HG02943 (cell line): ENCODE measurements around the gene R3HDM1.
"Not testable (repeated sequence)": the region's sequence is repeated elsewhere in the genome, so short reads cannot be mapped to it uniquely, and the experiment has no call there.

Experiments
- ATAC-seq: cut with Tn5 transposase; IDR thresholded peaks from one replicate; pipeline ENCODE4 v1.9.1; 2021; ENCODE audit warnings: mild to moderate bottlenecking, low read depth, moderate library complexity; ENCODE audit not compliant: unreplicated experiment

R3HDM1 gene

GRCh38 chr2:135637456-135638087 lies 106.3 kb downstream of the R3HDM1 start:
- no peak for ATAC-seq

GRCh38 chr2:135638825-135639224 lies 107.5 kb downstream of the R3HDM1 start:
- ATAC-seq = no peak

- ATAC-seq = no peak
Measured at GRCh38 chr2:135641156-135642068, 110.1 kb downstream of the R3HDM1 start.

GRCh38 chr2:135647836-135648579 lies 116.7 kb downstream of the R3HDM1 start:
- ATAC-seq = no peak

GRCh38 chr2:135650721-135651120 lies 119.4 kb downstream of the R3HDM1 start:
- no peak for ATAC-seq

- ATAC-seq = no peak
Measured at GRCh38 chr2:135651717-135652116, 120.4 kb downstream of the R3HDM1 start.

GRCh38 chr2:135654239-135654638 lies 123.0 kb downstream of the R3HDM1 start:
- ATAC-seq = not testable (repeated sequence)

GRCh38 chr2:135657806-135658582 lies 126.7 kb downstream of the R3HDM1 start:
- no peak for ATAC-seq

GRCh38 chr2:135662088-135662487 lies 130.8 kb downstream of the R3HDM1 start:
- no peak for ATAC-seq

GRCh38 chr2:135663148-135663700 lies 131.9 kb downstream of the R3HDM1 start:
- ATAC-seq = no peak

GRCh38 chr2:135664623-135665068 lies 133.4 kb downstream of the R3HDM1 start:
- no peak for ATAC-seq

- ATAC-seq = no peak
Measured at GRCh38 chr2:135667045-135667444, 135.8 kb downstream of the R3HDM1 start.

- no peak for ATAC-seq
Measured at GRCh38 chr2:135674453-135674852, 143.2 kb downstream of the R3HDM1 start.

GRCh38 chr2:135676031-135676430 lies 144.7 kb downstream of the R3HDM1 start:
- ATAC-seq = no peak

GRCh38 chr2:135679125-135679524 lies 147.8 kb downstream of the R3HDM1 start:
- ATAC-seq = no peak

- ATAC-seq = no peak
Measured at GRCh38 chr2:135685361-135685760, 154.1 kb downstream of the R3HDM1 start.

- no peak for ATAC-seq
Measured at GRCh38 chr2:135688978-135689377, 157.7 kb downstream of the R3HDM1 start.

- ATAC-seq = no peak
Measured at GRCh38 chr2:135689679-135690078, 158.4 kb downstream of the R3HDM1 start.

- ATAC-seq = no peak
Measured at GRCh38 chr2:135694711-135695110, 163.4 kb downstream of the R3HDM1 start.

GRCh38 chr2:135698838-135699237 lies 167.6 kb downstream of the R3HDM1 start:
- no peak for ATAC-seq
